ENCODE results near the gene PHRF1. TPM values are rescaled to one million over a fixed set of nuclear protein-coding genes. Genes with fewer than 3 reads are reported as not detected.

PHRF1 gene
- total and polyA plus RNA-seq, 2 experiments from 2014 or later = 25.6 to 26.9 TPM

GRCh38 chr11:563066-563811 is 13.0 kb upstream of the PHRF1 start:
- no peaks in the 10 kb centered on the region for H3K27me3 ChIP-seq
- H3K4me2 ChIP-seq = no peak overlapping the region
- no peak for DNase-seq (ENCODE audit: low spot score)
- H3K27ac ChIP-seq = no peak overlapping the region
- no peaks in the 10 kb centered on the region for H4K20me1 ChIP-seq (ENCODE audit: insufficient read depth, poor library complexity, severe bottlenecking)
- H3K36me3 ChIP-seq (replicated peaks; ENCODE audit: insufficient read depth, low read depth) = no peaks in the 10 kb centered on the region
- peaks cover 30% of the 10 kb centered on the region for H3K4me1 ChIP-seq (ENCODE audit: insufficient read depth)
- H2AFZ ChIP-seq = no peak overlapping the region
- no peaks in the 10 kb centered on the region for H3K9me3 ChIP-seq (ENCODE audit: low read depth)
- WGBS (ENCODE audit: low lambda C conversion rate, missing lambda C conversion rate) = 90% methylated on average over 18 of the region's 18 CpGs
- peaks cover 17% of the 10 kb centered on the region for H3K79me2 ChIP-seq
- no peak for TF ChIP-seq EZH2phosphoT487 (IDR thresholded peaks at IDR 0.05; ENCODE audit: low read depth, severe bottlenecking, unreplicated experiment)
- no peak for TF ChIP-seq CTCF (IDR thresholded peaks at IDR 0.05; ENCODE audit: poor library complexity)
- TF ChIP-seq EZH2 (IDR thresholded peaks at IDR 0.05; ENCODE audit: borderline replicate concordance) = no peak
- no peak overlapping the region for H3K4me3 ChIP-seq
- no peaks in the 10 kb centered on the region for H3K9me2 ChIP-seq (replicated peaks; ENCODE audit: insufficient read depth)

GRCh38 chr11:563812-564578 is 12.3 kb upstream of the PHRF1 start:
- DNase-seq (ENCODE audit: low spot score) = no peak
- no peaks in the 10 kb centered on the region for H3K36me3 ChIP-seq (replicated peaks; ENCODE audit: insufficient read depth, low read depth)
- H3K9me3 ChIP-seq (ENCODE audit: low read depth) = no peaks in the 10 kb centered on the region
- no peaks in the 10 kb centered on the region for H3K9me2 ChIP-seq (replicated peaks; ENCODE audit: insufficient read depth)
- 83% methylated on average over 12 of the region's 12 CpGs for WGBS (ENCODE audit: low lambda C conversion rate, missing lambda C conversion rate)
- no peak overlapping the region for H2AFZ ChIP-seq
- H3K4me1 ChIP-seq (ENCODE audit: insufficient read depth) = peaks cover 32% of the 10 kb centered on the region
- TF ChIP-seq EZH2 (IDR thresholded peaks at IDR 0.05; ENCODE audit: borderline replicate concordance) (no peak), CTCF (IDR thresholded peaks at IDR 0.05; ENCODE audit: poor library complexity) (no peak), EZH2phosphoT487 (IDR thresholded peaks at IDR 0.05; ENCODE audit: low read depth, severe bottlenecking, unreplicated experiment) (no peak)
- H4K20me1 ChIP-seq (ENCODE audit: insufficient read depth, poor library complexity, severe bottlenecking) = no peaks in the 10 kb centered on the region
- H3K4me3 ChIP-seq = no peak overlapping the region
- no peak overlapping the region for H3K27ac ChIP-seq
- H3K27me3 ChIP-seq = no peaks in the 10 kb centered on the region
- peaks cover 17% of the 10 kb centered on the region for H3K79me2 ChIP-seq
- no peak overlapping the region for H3K4me2 ChIP-seq

- no peak overlapping the region for H3K4me2 ChIP-seq
- peaks cover 17% of the 10 kb centered on the region for H3K79me2 ChIP-seq
- no peaks in the 10 kb centered on the region for H3K36me3 ChIP-seq (replicated peaks; ENCODE audit: insufficient read depth, low read depth)
- no peak for TF ChIP-seq EZH2phosphoT487 (IDR thresholded peaks at IDR 0.05; ENCODE audit: low read depth, severe bottlenecking, unreplicated experiment)
- no peak for TF ChIP-seq EZH2 (IDR thresholded peaks at IDR 0.05; ENCODE audit: borderline replicate concordance)
- TF ChIP-seq CTCF (IDR thresholded peaks at IDR 0.05; ENCODE audit: poor library complexity) = no peak
- H2AFZ ChIP-seq = no peak overlapping the region
- 72% methylated on average over 12 of the region's 12 CpGs for WGBS (ENCODE audit: low lambda C conversion rate, missing lambda C conversion rate)
- H3K4me3 ChIP-seq = no peak overlapping the region
- no peaks in the 10 kb centered on the region for H3K27me3 ChIP-seq
- no peak overlapping the region for H3K27ac ChIP-seq
- no peaks in the 10 kb centered on the region for H3K9me3 ChIP-seq (ENCODE audit: low read depth)
- H3K9me2 ChIP-seq (replicated peaks; ENCODE audit: insufficient read depth) = no peaks in the 10 kb centered on the region
- DNase-seq (ENCODE audit: low spot score) = no peak
- no peaks in the 10 kb centered on the region for H4K20me1 ChIP-seq (ENCODE audit: insufficient read depth, poor library complexity, severe bottlenecking)
- peaks cover 28% of the 10 kb centered on the region for H3K4me1 ChIP-seq (ENCODE audit: insufficient read depth)
These were observed 10.3 kb upstream of the PHRF1 start for GRCh38 chr11:565921-566509.

Data from hepatocyte (in vitro differentiated cells).